HG03460 (cell line): ENCODE data around the gene HERC2.
"Not testable (repeated sequence)": the region's sequence is repeated elsewhere in the genome, so short reads cannot be mapped to it uniquely, and the experiment has no call there.

Experiments used
- ATAC-seq: cut with Tn5 transposase; IDR thresholded peaks from one replicate; pipeline ENCODE4 v1.9.1; 2021; ENCODE audit not compliant: unreplicated experiment

The HERC2 gene

DNA sequence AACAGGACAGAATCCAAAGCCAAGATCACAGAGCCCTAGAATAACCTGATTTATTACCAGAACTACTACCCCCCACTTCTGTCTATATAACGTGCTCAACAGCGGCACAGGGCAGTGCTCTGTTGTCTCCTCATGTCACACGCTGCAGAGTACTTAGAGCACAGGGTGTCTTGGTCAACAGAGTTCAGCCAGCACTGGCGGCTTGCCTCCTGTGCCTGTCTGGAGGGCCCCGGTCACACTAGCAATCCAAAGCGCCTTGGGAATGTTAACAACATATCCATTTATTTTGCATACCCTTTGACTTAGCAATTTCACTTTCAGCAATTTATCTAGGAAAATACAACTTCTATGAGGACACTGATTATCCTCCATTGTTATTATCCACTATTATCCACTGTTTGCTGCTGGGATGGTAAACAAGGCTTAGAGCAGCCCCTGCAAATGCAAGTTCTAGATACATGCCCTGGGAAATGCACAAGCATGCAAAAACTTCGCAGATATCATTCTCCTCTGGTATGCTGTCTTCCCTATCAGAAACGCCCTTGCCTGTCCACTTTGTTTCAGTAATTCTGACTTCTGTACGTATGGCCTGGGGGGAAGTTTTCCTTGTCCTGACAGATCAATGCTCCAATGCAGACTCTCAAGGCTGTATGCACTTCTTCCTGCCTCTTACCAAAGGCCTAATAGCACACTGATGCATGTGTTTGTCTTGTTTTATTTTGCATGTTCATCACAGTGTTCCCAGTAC, 136.7 kb downstream of the HERC2 start:
- no peak for ATAC-seq

DNA sequence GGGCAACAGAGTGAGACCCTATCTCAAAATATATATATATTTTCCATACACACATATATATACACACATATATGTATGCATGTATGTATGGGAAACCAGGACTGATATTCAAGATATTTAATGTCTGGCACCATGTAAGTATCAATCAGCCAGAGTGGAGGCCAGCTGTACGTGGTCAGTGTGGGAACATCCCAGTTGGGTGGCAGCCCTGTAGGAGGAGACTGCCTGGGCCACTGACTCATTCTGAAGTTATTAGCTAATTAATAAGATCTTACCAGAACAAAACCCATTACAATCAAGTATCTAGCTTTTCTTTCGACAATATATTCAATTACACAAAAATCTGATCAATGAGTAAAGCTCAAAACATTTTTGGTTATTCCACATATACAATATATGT, 137.8 kb downstream of the HERC2 start:
- no peak for ATAC-seq

DNA sequence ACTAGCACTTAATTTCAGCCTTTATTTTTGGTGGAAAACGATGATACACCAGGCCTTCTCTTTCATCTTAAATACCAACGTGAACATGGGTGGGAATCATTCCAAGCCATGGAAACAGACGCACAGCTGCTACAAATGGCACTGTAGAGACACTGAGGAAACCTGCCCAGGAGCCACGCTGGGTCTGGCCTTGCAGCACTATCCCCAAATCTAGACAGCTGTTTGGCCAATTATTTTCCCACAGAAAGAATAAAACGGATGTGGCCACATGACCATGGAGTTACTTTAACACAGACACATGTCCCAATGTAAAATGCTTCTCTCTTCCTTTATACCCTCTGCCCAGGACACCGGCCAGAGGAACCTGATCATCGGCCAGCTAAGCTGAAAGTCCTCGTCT, 139.2 kb downstream of the HERC2 start:
- ATAC-seq = no peak

DNA sequence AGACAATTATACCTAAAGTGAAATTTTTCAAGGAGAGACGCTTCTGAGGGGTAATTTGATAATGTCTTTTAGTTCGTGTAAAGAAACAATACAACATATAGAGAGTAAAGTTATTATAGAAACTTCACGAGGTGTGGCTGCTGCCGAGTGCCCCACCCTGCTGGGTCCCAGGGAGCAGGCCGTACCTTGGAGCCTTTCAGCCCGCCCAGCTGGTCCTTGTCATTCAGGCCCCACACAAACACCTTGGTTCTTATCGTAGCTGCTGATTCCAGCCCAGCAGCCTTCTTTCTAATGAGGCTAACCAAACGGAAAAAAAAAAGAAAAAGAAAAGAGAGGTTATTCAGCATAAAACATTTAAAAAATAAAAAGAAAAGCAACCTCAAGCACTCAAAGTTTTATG, 139.8 kb downstream of the HERC2 start:
- ATAC-seq = no peak

DNA sequence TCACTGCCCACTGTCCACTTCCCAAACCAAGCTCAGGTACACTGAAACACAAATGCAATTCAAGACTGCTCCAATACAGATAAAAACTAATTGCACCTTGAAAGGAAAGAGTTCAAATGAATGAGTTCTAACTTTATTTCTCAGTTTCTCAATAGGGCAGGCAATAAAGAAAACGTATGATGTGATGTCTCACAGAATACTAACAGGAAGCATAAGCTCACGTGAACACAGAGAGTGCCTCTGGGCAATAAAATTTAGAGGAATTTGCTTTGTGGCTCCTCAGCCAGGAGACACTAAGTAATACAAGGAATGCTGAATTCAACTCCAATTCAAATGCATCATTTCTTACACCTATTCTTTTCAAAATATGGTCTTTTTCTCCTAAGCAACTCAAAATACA, 140.6 kb downstream of the HERC2 start:
- ATAC-seq = no peak

DNA sequence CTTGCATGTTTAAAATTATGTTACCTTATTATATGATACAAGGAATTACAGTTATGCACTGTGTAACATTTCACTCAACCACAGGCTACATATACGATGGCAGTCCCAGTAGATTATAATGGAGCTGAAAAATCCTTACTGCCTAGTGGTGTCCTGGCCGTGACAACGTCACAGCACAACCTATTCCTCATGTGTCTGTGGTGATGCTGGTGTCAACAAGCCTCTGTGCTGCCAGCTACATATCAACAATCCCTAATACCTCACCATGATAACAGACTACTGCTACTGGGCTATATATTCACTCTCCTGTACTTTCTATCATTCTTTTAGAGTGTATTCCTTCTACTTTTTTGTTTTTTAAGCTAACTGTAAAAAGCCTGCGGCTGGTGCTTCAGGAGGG, 142.7 kb downstream of the HERC2 start:
- no peak for ATAC-seq

DNA sequence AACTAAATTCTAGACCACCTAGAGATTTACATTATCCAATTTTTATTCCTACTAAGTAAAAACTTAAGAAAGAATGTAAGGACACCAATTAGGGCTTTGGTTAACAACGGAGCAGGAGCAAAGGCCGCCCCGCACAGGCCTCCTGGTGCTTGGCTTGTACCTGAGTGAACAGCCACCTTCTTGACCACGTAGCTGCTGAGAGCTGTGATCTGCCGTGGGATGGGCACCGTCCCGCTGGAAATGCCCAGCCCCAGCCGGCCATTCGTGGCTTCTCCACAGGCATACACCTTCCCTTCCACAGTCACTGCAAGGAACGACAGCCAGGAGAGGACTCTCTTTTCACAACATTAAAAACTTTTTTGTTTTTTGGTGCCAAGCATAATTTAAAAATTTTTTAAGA, 143.3 kb downstream of the HERC2 start:
- no peak for ATAC-seq

DNA sequence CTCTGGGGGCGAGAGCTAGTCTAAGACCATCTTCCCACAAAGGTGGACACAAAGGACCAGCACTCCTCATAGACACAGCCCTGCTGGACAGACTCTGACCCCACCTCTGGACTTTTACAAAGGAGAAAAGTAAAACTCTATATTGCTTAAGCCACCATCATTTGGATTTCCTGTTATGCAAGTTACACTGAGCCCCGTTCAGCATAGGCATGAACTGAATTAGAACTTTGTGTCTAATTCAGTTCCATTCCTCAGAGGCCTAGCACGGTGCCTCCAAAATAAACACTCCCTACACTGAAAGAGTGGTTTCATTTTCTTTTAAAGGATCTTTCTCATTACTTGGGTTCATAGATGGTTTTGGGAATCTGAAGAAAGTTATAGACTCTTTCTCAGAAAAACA, 143.7 kb downstream of the HERC2 start:
- no peak for ATAC-seq

DNA sequence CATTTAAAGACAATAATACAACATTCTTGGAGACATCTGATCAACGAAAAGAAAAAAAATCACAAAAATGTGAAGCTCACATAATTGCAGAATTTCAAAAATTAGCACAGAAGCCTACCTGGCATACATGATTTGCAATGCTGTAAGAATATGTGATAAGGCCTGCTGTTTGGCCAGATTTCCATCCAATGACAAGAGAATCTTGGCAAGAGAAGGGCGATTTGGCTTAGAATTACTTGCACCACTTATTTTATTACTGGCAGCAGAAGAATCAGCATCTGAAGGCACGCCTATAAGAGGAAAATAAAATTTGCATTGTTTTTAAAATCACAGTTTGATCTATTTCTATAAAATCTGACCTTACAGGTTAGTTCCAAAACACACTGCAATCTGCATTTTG, 152.6 kb downstream of the HERC2 start:
- no peak for ATAC-seq

DNA sequence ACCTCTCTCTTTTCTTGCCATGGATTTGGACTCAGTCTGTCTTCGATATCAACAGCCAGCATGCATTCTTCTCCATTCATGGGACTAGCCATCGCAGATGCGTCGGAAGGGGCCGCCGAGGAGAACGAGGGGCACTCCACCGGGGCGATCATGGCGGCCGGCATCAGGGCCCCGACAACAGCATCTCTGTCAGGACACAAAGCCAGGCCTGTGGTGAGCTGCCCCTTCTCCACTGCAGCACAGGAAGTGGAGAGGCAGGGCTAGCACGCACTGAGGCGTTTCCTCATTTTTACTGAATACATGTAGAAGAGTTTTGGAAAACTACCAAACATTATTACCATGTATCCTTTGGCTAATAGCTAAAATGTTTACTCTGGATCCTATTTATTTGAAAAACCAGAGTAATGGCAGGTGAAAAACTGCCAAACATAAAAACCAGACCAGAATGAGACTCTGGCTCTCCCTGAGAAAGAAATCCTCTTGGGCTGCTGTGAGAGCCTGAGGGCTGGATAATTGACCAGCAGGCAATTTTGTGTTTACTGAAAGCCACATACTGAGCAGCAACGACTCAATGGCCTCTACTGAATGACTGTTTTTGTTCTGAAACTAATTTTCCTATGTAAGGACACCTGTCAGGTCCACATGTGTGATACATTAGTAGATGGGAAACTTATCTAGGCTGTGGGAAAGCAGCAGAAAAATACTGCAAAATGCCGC, 153.4 kb downstream of the HERC2 start:
- ATAC-seq = not testable (repeated sequence)

DNA sequence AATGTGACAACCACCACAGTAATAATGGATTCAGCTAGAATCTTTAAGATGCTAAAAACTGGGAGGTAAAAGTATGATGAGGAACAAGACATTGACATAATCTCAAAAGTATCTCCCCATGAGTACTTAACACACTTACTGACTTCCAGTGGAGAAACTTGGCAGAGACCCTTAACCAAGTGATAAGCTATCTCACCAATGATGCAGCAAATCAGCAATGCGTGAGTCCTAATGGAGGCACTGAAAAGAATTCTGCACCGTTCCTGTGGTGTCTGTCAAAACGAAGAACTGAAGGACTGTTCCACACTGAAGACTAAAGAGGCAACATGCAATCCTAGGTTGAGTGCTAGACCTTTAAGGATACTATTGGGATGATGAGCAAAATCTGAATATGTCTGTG, 154.9 kb downstream of the HERC2 start:
- no peak for ATAC-seq

DNA sequence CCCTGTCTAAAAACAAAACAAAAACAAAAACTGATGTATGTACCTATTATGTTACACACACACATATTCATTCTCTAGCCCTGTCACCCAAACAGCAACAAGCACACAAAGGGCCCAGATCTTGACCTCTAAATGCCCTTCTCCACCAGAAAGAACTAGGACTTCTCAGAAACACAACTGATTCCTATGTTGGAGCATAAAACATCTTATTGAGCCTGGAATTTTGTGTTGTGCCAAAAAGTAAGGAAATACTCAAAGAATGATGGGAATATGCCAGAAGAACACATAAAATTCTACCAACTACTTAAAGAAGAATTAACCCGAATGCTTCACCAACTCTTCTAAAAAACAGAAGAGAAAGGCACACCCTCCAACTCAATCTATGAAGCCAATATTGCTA, 156.2 kb downstream of the HERC2 start:
- no peak for ATAC-seq

DNA sequence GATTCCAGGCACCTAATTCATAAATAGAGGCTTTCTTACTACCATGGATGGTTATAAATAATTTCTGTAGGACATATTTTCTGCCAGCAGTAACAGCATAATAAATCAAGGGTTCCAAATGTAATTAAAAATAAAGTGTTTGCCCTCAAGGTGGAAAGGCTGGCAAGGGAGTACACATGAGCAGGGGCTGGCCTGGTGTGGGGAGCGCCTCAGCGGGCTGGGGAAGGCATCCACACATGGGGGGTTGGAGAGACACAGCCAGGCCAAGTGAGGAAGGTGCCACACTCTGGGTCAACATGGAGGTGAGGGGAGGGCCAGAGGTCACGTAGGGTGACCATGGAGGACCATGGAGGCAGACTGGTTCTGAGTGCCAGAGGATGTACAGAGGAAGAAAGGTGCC, 157.1 kb downstream of the HERC2 start:
- no peak for ATAC-seq

DNA sequence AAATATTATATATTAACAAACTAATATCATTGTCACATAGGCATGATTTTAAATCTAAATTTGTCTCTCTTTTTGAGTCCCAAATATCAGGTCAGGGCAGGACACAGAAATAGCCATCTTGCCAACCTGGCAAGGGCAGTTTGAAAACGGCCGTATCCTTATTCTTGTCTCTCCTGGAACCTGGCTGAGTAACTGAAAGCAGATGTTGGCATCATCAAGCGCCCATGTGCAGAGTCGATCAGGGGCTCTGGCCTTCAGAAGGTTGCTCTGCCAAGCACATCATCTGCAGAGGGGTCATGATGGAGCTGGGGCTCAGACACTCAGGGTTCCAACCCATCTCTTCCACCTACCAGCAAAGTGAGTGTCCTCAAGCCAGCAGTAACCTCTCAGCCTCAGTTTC, 167.7 kb downstream of the HERC2 start:
- ATAC-seq = no peak

DNA sequence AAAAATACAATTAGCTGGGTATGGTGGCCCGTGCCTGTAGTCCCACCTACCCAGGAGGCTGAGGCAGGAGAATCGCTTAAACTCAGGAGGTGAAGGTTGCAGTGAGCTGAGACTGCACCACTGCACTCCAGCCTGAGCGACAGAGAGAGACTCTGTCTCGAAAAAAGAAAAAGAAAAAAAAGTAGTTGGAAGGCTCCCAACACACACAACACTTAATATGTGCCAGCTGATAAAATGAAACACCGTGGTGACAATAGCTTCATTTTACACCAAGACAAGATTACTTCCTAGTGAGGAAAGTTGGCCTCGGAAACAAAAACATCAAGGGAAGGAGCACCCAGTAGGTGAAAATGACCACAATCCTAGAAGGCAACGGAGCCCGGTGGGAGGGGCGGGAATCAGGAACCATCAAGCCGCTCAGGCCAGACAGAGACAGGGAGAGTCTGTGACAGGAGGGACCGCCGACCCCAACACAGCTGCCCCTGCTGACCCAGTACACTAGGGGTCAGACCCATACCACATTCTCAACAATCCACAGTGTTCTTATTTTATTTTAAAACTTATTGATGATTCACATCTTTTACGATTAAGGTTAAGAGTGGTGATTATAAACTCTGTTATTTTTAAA, 168.4 kb downstream of the HERC2 start:
- no peak for ATAC-seq

DNA sequence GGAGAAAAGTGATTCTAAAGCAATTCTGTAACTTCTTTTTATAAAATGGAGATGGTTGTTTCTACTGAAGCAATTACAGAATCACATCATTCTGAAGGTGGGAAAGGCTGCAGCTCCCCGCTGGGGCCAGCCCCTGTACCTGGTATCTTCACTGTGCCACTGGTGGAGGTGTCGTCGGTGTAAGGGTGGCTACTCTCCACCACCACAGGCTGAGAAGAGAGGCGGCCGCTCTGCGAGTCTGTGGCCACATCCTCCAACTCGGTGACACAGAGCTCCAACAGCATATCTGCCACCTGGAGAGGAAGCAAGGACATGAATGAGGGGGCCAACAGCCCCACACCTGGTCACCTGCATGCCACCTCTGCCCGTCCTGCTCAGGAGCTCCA, 169.4 kb downstream of the HERC2 start:
- ATAC-seq = not testable (repeated sequence)

DNA sequence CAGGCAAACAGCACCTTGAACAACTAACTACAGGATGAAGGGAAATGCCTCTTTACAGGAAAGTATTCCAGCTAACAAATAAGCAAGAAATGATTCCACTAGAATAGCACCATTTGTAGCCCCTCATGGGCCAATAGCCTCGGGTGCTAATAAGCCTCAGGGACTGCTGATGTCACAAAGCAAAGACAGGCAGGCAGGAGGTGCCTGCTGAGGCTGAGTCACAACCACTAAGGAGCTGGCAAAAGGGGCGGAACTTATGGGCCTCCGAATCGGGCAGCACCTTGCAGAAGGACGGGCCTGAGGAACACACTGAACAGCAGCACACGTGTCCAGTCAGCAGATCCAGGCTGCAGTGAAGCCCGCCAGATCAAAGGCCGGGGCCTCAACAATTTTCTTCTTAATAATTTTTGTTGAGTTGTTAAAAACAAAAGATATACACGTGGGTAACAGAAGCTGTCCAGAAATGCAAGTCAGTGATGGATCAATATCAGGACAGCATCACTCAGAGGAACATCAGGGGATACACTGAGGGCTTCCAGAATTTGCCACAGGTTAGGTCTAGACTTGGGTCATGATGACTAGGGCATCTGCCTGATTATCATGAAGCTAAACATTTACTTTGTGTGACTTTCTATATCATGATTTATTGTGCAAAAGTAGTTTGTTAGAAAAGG, 170.0 kb downstream of the HERC2 start:
- not testable (repeated sequence) for ATAC-seq

DNA sequence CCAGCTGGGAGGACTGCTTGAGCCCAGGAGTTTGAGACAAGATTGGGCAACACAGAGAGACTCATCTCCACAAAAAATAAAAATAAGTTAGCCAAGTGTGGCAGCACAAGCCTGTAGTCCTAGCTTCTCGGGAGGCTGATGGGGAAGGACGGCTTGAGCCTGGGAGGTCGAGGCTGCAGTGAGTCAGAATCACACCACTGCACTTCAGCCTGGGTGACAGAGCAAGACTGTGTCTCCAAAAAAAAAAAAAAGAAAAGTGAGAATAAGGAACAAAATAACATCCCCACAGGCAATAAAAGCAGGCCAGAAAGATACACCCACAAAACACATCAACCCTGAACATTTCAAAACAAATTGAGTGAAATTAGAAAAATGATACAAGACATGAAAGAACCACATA, 174.2 kb downstream of the HERC2 start:
- no peak for ATAC-seq

DNA sequence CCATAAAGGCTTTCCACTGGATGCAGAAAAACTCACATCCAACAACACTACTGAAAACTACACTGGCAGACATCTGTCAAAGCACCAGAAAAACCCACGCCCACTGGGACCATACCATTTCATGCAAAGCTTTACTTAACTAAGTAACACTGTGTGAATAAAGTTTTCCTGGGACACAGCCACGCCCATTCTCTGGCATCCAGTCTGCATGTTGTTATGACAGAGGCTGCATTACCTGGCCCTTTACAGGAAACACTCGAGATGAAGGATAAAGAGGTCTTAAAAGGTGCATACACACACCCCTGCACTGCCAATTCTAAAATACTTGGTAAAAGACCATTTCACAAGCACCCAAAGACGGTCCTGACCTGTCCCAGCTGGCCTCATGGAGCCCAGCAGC, 176.6 kb downstream of the HERC2 start:
- not testable (repeated sequence) for ATAC-seq

DNA sequence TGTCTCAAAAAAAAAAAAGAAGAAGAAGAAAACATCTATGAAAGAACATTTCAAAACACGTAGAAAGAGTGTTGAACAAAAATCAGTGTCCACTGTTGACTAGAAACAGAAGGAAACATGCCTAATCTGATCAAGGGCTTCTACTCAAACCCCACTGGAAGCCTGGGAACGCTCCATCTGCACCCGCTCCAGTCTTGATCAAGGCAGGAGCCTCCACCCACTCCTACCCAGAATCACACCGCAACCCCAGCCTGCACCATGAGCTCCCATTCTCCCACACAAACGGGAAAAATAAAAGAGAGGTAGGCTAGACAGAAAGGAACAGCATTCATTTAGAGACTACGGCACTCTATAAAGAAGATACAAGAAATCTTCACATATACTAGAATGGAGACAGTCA, 181.9 kb downstream of the HERC2 start:
- no peak for ATAC-seq

DNA sequence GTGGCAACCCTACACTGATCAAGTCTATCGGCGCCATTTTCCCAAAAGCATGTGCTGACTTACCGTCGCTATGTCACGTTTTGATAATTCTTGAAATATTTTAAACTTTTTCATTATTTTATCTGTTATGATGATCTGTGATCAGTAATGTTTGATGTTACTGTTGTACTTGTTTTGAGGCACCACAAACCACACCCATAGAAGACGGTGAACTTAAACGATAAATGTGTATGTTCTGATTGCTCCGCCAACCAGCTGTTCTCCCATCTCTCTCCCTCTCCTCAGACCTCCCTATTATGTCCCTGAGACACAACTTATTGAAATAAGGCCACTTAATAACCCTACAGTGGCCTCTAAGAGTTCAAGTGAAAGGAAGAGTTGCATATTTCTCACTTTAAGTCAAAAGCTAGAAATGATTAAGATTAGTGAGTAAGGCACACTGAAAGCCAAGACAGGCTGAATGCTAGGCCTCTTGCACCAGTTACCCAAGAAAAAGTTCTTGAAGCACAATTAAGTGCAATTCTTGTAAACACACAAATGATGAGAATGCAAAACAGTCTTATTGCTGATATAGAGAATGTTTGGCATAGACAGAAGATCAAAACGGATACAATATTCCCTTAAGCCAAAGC, 184.5 kb downstream of the HERC2 start:
- not testable (repeated sequence) for ATAC-seq
